Stimulated activated CD4-positive, alpha-beta T cell treated with anti-CD3 and anti-CD28 coated beads, Interleukin-4, amount 100 ng/mL, for 1 hour (primary cell): ENCODE data around the gene RCBTB1.
A peak's percentile ranks its signal among the peaks of the same experiment; 100 is the strongest.
"Not testable (repeated sequence)": the region's sequence is repeated elsewhere in the genome, so short reads cannot be mapped to it uniquely, and the experiment has no call there.

ENCODE experiments used
- DNase-seq: peaks from one replicate; pipeline ENCODE4 v3.0.0-alpha.2; 2020

The RCBTB1 gene

DNA sequence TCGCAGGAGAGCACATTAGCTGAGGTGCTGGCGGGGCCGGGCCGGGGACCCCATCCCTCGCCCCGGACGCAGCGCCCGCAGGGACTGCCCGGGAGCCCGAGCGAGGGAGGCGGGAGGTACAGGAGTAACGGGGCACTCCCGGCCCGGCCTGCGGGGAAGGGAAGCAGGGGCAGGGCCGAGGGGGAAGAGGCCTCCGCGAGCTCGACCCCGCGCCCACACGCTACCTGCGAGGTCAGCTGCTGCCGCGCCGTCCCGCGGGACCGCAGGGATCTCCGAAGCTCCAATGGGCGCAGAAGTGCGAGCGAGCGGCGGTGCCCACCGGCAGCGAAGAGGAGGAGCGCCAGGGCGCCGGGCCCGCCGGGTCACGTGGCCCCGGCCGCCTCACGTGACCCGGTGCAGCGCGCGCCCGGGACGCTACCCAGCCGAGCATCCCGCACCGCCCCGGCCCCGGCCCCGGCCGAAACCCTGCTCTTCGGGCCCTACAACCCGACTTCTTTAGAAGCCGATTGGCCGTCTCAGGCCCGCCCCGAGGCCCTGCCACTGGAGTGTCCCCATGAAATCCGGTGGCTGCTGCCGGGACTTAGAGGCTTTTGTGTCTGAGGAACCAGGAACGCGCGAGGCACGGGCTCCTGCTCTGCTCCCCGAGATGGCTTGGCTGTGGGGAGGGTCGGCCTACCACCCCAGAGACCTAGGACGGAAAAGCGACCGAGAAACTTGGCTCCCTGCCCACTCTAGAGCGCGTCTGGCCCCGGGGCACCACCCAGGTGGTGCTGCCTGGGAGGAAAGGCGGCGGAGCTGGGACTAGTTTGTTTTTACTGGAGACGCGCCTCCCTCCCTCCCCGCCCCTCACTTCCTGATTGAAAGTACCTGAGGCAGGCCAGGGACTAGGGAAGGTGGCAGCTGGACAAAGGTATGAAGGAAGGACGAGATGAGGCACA, at the start of gene RCBTB1:
RCBTB1 (minus strand) TSS at position 339 of the 938 bp plus-strand sequence. CDS start 18,279 bp downstream, outside the sequence.
- DNase-seq = peak; percentile 73

DNA sequence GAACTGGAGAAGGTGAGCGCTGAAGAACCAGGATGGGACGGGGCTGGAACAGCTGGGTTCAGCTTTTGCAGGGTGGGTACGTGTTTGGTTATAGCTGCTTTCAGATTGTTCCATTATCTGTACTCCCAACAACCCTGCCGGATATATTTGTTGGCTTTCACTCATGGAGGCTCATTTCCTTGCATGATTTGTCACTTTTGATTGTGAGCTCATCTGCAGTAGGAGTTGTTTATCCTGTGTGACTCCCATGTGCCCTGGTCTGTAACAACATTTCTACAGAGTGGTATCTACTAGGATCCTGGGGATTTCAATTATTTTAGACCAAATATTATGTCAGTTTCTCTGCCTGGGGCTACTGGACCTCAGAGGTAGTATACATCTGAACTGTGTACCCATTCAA, 48.4 kb upstream of the RCBTB1 start:
- DNase-seq = no peak

DNA sequence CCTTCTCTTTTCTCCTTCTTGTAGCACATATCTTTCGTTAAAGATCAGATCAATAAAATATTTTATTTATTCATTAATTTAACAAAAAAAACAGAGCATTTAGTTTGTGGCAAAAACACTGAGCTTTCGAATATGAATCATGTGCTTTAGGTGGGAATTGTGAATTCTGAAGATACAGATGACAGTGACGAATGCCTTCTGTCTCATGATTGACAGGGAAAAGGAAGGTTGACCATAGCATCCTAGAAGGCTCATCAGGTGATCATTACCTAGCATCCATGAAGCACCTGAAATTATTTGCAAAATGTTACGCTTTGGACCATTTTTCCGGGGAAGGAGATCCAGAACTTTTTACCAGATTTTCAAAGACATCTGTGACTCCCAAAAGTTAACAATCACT, 46.8 kb upstream of the RCBTB1 start:
- no peak for DNase-seq

DNA sequence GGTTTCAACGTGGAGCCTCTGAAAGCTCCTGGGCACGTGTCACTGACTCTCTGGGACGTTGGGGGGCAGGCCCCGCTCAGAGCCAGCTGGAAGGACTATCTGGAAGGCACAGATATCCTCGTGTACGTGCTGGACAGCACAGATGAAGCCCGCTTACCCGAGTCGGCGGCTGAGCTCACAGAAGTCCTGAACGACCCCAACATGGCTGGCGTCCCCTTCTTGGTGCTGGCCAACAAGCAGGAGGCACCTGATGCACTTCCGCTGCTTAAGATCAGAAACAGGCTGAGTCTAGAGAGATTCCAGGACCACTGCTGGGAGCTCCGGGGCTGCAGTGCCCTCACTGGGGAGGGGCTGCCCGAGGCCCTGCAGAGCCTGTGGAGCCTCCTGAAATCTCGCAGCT, 45.2 kb upstream of the RCBTB1 start:
- DNase-seq = no peak

DNA sequence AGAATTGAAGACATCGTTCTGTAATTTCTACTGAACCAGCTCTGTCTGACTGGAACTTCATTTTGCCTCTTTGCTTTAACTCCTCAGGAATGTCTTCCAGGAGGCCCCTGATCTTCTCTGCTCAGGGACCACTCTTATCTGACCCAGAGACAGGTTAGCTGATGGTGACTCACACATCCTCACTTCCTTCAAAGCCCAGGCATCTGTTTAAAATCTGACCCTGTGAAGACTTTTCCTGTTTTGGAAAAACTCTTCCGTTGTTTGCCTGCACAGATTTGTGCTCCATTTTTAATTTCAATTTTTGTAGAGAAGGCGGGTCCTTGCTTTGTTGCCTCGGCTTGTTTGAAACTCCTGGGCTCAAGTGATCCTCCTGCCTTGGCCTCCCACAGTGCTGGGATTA, 44.6 kb upstream of the RCBTB1 start:
- DNase-seq = no peak

DNA sequence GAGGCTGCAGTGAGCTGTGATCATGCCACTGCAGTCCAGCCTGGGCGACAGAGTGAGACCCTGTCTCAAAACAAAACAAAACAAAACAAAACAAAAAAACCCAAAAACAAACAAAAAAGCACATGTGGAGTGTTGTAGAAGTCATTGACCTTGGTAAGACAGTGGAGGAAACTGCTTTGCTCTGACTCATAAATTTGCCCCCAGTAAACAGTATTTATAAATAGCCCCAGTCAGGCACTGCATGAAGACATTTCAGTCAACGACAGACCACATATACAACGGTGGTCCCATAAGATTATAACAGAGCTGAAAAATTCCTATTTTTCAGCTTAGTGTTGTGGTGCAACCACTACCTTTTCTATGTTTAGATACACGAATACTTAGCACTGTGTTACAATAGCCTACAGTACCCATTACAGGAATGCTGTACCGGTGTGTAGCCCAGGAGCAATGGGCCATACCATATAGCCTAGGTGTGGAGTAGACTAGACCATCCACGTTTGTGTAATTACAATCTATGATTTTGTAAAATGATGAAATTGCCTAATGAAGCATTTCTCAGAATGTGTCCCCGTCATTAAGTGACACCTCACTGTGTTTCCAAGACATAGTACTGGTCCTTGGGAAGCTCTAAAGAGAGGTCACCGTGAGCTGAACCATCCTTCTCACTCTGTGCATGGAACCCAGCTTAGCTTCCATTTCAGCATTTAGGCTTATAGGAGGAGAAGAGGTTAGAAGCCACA, 44.0 kb upstream of the RCBTB1 start:
- DNase-seq = no peak

DNA sequence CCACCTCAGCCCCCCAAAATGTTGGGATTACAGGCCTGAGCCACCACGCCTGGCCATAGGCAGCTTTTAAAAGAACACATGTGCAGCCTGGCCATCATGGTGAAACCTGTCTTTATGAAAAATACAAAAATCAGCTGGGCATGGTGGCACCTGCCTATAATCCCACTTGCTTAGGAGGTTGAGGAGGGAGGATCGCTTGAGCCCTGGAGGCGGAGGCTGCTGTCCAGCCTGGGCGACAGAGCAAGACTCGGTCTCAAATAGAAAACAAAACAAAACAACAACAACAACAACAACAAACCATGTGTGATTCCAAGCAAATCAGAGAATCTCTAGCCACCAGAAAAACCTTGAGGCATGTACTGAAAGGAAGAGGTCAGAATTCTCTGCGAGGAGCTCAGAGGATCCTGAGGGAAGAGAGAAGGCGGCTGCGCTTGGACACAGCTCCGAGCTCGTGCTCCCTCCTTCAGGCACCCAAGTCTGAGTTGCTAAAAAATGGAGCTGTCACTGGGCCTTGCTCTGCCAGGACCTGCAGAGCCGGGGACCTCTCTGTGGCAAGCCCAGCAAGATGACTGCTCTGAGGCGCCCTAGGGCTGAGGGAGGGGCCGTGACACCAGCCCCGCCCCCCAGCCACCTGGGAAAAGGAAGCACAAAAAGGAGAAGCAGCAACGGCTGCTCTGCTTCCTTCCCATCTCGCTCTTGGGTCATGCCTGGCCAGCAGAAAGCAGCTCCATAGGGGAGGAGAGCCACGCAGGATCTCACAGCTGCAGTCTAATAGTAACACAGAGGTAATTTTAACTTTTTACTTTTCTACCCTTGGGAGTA, 42.7 kb upstream of the RCBTB1 start, which contains the start of gene ARL11:
ARL11 (plus strand) TSS at position 677 of the 822 bp plus-strand sequence. CDS start 1,941 bp downstream, outside the sequence.
- peak; percentile 63 for DNase-seq

DNA sequence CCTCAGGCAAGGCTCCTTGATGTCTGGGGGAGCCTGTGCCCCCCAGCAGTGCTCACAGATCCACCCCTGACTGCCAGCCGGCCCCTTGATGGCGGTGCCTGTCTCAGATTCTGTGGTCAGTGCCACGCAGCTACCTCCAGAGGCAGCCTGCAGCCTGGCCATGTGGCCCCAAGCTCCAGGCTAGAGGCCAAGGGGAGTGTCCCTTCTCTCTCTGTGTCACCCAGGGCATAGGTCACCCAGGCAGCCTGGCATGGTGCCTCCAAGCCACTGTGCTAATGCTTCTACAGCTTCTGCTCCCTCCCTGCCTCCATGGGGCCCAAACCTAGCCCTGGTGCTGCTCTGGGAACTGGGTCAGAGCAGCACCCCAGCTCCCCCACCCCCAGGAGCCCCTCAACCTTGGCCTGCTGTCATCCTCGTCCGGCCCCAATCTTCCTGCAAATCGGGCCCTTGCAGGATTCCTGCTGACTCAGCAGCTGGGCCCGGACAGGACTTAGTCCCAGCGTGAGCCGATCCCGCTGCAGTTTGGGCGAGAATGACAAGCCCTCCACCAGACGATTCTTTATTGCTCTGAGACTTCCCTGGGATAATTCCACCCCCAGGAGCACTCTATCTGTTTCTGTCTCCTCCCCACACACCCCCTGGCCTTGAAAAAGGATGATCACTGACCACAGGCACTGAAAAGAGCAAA, 40.2 kb upstream of the RCBTB1 start:
- no peak for DNase-seq

DNA sequence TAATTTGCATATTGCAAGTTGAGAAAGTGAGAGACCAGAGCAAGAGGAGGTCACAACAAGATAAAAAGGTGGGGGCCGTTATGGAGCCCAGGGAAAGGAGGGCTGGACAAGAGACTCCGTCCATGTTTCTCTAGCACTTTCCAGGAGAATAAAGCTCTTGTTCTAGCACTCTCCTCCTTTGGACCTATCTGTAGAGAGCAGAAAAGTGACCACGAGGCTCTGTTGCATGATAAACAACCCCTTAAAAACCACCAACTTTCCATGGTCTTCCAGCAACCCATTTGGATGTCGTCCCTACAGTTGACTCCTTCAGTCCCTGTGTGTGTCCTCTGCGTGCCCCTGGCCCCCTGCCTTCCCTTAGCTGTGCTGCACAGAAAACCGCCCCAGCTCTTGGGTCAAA, 38.9 kb upstream of the RCBTB1 start:
- no peak for DNase-seq

DNA sequence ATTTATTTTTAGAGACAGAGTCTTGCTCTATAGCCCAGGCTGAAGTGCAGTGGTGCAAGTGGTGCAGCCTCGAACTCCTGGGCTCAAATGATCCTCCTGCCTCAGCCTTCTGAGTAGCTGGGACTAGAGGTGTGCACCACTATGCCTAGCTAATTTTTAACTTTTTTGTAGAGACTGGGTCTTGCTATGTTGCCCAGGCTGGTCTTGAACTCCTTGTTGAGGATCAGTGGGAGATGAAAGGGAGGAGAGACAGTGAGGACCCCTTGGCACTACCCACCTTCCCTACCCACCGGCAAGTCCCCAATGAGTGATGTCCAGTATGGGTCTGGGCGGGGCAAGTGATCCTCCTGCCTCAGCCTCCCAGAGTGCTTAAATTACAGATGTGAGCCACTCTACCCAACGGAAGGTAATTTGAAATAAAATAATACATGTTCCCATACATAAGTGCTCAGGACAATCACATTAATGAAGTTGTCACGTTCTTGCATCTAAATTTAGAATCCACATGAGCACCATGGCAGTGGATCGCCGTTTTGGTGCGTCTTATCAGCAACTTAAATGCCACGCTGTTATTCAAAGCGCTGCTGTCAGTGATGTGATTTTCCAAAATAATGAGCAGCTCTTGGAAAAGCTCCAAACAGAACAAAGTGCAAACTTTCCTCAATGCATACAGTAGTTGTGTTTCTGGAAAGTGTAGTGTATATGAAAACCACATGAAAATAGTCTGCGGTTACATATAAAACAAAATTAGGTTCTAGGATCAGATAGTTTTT, 37.0 kb upstream of the RCBTB1 start:
- DNase-seq = no peak

DNA sequence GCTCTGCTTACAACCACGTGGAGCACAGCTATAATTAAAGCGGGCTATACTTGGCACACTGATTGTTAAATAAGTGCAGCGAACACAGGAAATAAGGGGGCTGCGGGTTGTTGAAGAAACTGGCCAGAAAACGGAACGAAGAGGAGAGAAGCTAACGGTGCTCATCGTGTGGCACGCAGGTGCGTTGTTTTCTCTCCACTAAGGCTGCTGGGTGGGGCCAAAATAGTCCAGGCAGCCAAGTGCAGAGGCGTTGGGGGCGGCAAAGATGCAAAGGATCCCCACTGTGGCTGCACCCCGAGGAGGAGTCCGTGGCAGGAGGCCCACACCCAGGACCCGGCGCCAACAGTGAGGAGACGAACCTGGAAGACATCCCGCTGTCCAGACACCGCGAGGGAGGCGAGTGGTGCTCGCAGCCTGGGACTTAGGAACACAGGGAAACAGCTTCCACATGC, 34.8 kb upstream of the RCBTB1 start:
- no peak for DNase-seq

DNA sequence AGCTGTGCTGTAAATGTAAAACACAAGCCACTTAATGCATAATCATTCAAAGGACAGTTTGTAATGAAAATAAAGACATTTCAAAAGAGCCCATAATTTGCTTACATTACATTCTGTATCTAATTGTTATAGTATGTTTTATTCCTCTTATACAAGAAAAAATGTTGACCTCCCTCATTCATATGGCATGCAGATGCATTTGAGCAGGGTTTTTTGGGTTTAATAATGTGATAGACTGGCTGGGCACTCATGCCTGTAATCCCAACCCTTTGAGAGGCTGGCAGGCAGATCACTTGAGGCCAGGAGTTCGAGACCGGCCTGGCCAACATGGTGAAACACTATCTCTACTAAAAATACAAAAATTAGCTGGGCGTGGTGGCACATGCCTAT, 31.3 kb upstream of the RCBTB1 start:
- DNase-seq = no peak

DNA sequence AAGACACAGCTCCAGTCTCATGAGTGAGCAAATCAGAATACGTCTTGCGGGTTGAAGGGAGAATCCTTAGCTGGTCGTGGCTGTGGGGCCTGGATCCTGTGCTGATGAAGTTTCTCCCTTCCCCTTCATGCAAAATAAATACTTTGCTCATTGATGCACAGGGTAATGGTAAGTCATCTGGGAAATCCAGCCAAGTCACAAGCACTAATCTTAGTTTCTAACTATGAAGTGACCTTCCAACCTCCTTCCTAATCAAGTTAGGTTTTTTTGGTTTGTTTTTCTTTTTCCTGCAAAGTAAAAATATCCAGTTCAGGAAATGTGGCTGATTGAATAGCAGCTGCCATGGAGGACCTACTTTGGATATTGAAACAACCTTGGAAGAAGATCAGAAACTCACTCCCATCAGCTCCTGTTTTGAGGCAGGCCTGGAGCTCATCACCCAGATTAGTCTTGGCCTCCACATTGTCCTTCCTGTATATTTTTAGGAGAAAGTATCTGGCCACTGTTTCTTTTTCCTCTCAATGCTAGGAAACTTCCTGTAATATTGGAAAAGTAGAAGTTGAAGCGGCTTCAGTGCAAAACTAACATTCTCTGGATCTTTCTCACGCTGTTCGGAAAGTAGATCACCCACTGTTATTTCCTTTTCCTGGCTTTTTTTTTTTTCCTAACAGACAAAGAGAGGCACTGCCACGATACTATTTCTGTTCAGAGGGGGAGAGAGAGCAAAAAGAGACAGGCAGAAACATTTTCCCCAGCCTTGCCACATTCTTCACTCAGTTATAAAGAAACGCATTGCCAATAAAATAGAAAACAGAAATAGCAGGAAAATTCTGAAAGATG, 30.7 kb upstream of the RCBTB1 start:
- DNase-seq = no peak

DNA sequence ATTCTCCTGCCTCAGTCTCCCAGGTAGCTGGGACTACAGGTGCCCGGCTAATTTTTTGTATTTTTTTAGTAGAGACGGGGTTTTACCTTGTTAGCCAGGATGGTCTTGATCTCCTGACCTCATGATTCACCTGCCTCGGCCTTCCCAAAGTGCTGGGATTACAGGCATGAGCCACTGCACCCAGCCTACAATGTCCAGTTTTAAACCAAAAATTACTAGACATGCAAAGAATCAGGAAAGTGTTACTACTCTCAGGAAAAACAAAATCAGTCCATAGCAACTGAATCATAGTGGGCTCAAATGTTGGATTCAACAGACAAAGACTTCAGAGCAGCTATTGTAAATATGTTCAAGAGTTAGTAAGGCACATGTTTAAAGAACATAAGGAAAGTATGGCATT, 26.7 kb upstream of the RCBTB1 start:
- DNase-seq = not testable (repeated sequence)

DNA sequence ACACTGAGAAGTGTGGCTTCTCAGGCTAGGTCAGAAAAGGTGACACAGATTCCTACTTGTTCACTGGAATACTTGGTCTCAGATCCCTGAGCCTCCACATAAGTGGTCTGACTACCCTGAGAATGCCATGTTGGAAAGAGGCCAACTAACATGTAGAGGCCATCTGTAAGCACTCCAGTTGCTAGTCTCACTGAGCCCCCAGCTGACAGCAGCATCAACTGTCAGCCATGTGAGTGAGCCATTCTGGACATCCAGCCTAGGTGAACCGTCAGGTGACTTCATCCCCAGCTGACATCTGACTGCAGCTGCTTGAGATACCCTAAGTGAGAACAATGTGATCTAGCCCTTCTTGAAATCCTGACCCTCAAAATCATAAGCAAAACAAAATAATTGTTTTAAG, 24.8 kb upstream of the RCBTB1 start:
- DNase-seq = no peak

DNA sequence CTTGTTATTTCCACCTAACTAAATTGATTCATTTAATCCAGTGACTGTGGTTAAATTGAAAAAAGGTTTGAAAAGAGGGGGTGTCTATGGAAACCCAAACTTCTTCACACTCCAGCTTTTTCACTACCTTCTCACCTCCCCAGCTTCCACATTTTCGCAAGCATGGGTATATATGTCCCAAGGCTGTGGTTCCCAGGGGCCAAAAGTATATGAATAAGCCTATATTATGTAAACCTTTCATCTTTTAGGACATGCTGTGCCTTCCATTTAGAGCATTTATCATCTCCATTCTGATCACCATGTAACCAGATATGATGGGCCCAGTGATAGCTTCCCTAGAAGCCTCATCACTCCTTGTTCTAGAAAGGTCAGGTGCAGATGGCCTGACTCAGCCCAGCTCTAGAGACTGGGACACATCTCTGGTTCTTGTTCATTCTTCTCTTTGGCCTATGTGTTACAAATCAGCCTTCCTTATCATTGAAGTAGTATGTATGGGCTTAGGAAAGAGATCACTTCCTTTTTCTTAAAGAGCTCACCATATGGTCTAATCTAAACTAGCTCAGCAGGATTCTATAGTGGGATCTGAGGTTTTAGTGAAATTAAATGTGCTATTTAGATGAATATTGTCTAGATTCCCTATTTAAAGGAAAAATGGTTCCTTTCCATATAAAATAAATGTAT, 23.4 kb upstream of the RCBTB1 start:
- no peak for DNase-seq

DNA sequence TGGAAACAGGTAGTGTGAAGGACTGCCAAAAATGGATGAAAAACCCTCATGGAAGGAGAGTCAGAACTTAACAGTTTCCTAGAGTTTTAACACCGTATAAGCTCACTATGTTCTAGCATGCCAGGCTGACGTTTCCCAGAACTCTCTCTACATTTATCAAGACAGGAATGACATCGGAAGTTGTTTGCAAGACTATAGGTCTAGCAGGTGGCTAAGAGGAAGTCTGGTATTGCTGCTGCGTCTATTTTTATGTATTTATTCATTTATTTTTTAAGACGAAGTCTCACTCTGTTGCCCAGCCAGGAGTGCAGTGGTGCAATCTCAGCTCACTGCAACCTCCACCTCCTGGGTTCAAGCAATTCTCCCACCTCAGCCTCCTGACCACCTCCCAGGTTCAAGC, 22.4 kb upstream of the RCBTB1 start:
- DNase-seq = no peak

DNA sequence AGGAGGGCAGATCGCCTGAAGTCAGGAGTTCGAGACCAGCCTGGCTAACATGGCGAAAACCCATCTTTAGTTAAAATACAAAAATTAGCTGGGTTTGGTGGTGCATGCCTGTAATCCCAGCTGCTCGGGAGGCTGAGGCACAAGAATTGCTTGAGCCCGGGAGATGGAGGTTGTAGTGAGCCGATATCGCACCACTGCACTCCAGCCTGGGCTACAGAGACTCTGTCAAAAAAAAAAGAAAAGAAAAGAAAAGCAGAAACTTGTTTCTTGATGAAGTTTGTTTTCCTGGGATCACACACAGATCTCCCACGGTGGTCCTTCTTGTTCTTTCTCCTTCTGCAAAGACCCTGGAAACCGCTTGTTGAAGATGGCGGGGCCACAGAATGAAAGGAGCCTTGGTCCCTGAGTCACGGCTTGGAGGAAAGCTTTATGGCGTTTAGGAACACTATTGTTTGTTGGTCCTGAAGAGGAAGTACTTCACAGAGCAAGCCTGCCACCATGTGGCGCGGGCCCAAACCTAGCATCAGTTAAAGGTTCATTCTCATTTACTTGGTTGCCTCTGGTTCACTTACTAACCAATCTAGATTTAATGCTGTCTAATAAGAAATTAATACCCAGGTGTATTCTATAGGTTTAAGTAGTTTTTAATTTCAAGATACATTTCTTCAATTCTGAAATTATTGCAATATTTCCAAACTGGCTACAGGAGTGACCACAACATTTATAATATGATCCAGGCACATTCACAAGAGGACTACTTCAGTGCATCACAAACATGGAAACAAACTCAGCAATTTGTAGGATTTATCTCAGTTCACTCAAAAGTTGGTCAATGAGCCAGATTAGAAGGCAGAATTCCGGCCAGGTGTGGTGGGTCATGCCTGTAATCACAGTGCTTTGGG, 21.6 kb upstream of the RCBTB1 start:
- DNase-seq = peak; percentile 81

DNA sequence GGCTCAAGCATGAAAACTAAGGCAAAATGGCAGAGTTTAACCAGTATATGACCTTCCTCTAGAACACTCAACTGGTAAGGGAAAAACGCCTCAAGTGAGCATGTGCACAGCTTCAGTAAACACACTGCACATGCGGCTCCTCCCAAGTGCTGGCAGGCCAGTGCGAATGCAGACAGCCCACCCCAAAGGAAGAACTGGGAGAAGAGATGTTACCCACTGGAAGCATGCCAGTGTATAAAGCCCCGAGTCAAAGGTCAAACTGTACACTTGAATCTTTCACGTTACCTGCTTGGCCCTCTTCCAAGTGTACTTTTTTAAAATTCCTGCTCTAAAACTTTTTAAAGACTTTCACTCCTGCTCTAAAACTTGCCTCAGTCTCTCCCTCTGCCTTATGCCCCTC, 19.2 kb upstream of the RCBTB1 start:
- DNase-seq = no peak
